GM23338 (cell line): Measurements from ENCODE around the gene HDAC9. TPM values are rescaled to one million over a fixed set of nuclear protein-coding genes. Genes with fewer than 3 reads are reported as not detected.

Experiments
- ATAC-seq: fragments of 200-7000 bp; cut with Tn5 transposase; 3 replicates; pipeline ENCODE4 v1.9.1; 2020
- DNase-seq: peaks from one replicate; pipeline ENCODE4 v3.0.0-alpha.2; 2015; ENCODE audit warnings: low spot score
- H2AFZ ChIP-seq: fragments of 200-600 bp; sonication (generic); 2 replicates; pipeline ENCODE4 v1.8.0; 2016; ENCODE audit warnings: antibody characterized with exemption, mild to moderate bottlenecking, moderate library complexity
- H3F3A ChIP-seq: fragments of 200-600 bp; sonication (generic); replicated peaks from 2 replicates; pipeline ENCODE4 v1.8.0; 2017; ENCODE audit warnings: antibody characterized with exemption, mixed run types, low read depth
- H3K27ac ChIP-seq: fragments of 200-600 bp; sonication (generic); 2 replicates; pipeline ENCODE4 v1.6.1; 2016; ENCODE audit warnings: low read depth
- H3K27me3 ChIP-seq: fragments of 200-600 bp; sonication (generic); 2 replicates; pipeline ENCODE4 v1.8.0; 2016; ENCODE audit warnings: mild to moderate bottlenecking, mixed run types, moderate library complexity; ENCODE audit not compliant: insufficient read depth
- H3K36me3 ChIP-seq: fragments of 200-600 bp; sonication (generic); 2 replicates; pipeline ENCODE4 v1.8.0; 2016; ENCODE audit warnings: mild to moderate bottlenecking; ENCODE audit not compliant: insufficient read depth
- H3K4me1 ChIP-seq: fragments of 200-600 bp; sonication (generic); 2 replicates; pipeline ENCODE4 v1.8.0; 2016; ENCODE audit warnings: mild to moderate bottlenecking, moderate library complexity; ENCODE audit not compliant: insufficient read depth
- H3K4me2 ChIP-seq: fragments of 200-600 bp; sonication (generic); 2 replicates; pipeline ENCODE4 v1.7.1; 2017; ENCODE audit warnings: mixed run types
- H3K4me3 ChIP-seq: fragments of 200-600 bp; sonication (generic); 2 replicates; pipeline ENCODE4 v1.6.1; 2016; ENCODE audit warnings: mixed run types
- H3K79me2 ChIP-seq: fragments of 200-600 bp; sonication (generic); replicated peaks from 2 replicates; pipeline ENCODE4 v1.8.0; 2017; ENCODE audit warnings: mild to moderate bottlenecking; ENCODE audit not compliant: insufficient read depth
- H3K9me2 ChIP-seq: fragments of 200-600 bp; sonication (generic); 2 replicates; pipeline ENCODE4 v1.8.0; 2017; ENCODE audit not compliant: insufficient read depth
- H4K20me1 ChIP-seq: fragments of 200-600 bp; sonication (generic); replicated peaks from 2 replicates; pipeline ENCODE4 v1.8.0; 2017; ENCODE audit warnings: mild to moderate bottlenecking; ENCODE audit not compliant: insufficient read depth
- H3K27ac Mint-ChIP-seq: 2 replicates; pipeline ENCODE4 v1.8.0; 2020; ENCODE audit warnings: inconsistent platforms, mild to moderate bottlenecking, moderate library complexity, mixed read lengths
- H3K27me3 Mint-ChIP-seq: 3 replicates; pipeline ENCODE4 v1.8.0; 2022; ENCODE audit warnings: low read depth, mild to moderate bottlenecking, moderate library complexity, mixed read lengths, inconsistent platforms; ENCODE audit not compliant: insufficient read depth, poor library complexity
- H3K36me3 Mint-ChIP-seq: 3 replicates; pipeline ENCODE4 v1.8.0; 2021; ENCODE audit warnings: low read depth, mild to moderate bottlenecking, inconsistent platforms, moderate library complexity, mixed read lengths
- H3K4me1 Mint-ChIP-seq: 3 replicates; pipeline ENCODE4 v1.8.0; 2020; ENCODE audit warnings: mild to moderate bottlenecking, inconsistent platforms, mixed read lengths
- H3K4me3 Mint-ChIP-seq: 3 replicates; pipeline ENCODE4 v1.8.0; 2021; ENCODE audit warnings: moderate library complexity, mild to moderate bottlenecking, inconsistent platforms, mixed read lengths
- H3K9me3 Mint-ChIP-seq: 3 replicates; pipeline ENCODE4 v1.8.0; 2020; ENCODE audit warnings: moderate library complexity, mild to moderate bottlenecking, inconsistent platforms, mixed read lengths
- CREB1 ChIP-seq: fragments of 250-450 bp; sonication (Bioruptor Pico); IDR thresholded peaks from 2 replicates; pipeline ENCODE4 v1.5.0; 2020; ENCODE audit warnings: low read depth, mild to moderate bottlenecking, moderate library complexity
- EZH2 ChIP-seq: fragments of 200-600 bp; sonication (generic); IDR thresholded peaks from one replicate; pipeline ENCODE4 v1.8.0; 2017; ENCODE audit warnings: antibody characterized with exemption, mild to moderate bottlenecking, low read depth; ENCODE audit not compliant: unreplicated experiment
- EZH2phosphoT487 ChIP-seq: fragments of 200-600 bp; sonication (generic); IDR thresholded peaks from one replicate; pipeline ENCODE4 v1.8.1; 2018; ENCODE audit warnings: antibody characterized with exemption; ENCODE audit not compliant: unreplicated experiment
- NANOG ChIP-seq: IDR thresholded peaks from 2 replicates; pipeline ENCODE4 v1.6.1; 2016; ENCODE audit warnings: antibody characterized with exemption, borderline replicate concordance
- POLR2AphosphoS5 ChIP-seq: IDR thresholded peaks from 2 replicates; pipeline ENCODE4 v1.6.1; 2016; ENCODE audit warnings: antibody characterized with exemption, low read depth
- ZNF331 ChIP-seq: fragments of 250-450 bp; sonication (Bioruptor Pico); IDR thresholded peaks from 2 replicates; pipeline ENCODE4 v1.5.0; 2020; ENCODE audit warnings: low read depth, mild to moderate bottlenecking, moderate library complexity
- ZNF462 ChIP-seq: fragments of 250-450 bp; sonication (Bioruptor Pico); IDR thresholded peaks from 2 replicates; pipeline ENCODE4 v1.5.0; 2020; ENCODE audit warnings: mild to moderate bottlenecking, moderate library complexity
- polyA plus RNA-seq: library from polyadenylated mRNA; unstranded; fragments of >200 nt; fragmentation: Nextera tagmentation; extraction: Ambion mirVana; gene quantifications from 2 replicates; pipeline ENCODE4 v1.2.1, GENCODE V29; 2016
- total RNA-seq: library from RNA; depleted of rRNA; stranded (reverse); fragments of >200 nt; shearing (Covaris generic); gene quantifications from 2 replicates; pipeline ENCODE4 v1.2.3, GENCODE V29; 2014
- TF ChIP-seq, protein P1 (sequence below), 2 experiments: fragments of 200-600 bp in 1 of 2; sonication (generic) in 1 of 2; conservative IDR thresholded peaks; 2 replicates each; pipeline versions ENCODE4 v1.5.1 to v1.6.1; 2016 to 2017; ENCODE audit warnings: antibody characterized with exemption in 2 of 2, low read depth in 2 of 2, mild to moderate bottlenecking in 2 of 2, moderate library complexity in 1 of 2

The HDAC9 gene
- total and polyA plus RNA-seq, 2 experiments from 2014 or later, result 8.3 to 18.5 TPM

DNA sequence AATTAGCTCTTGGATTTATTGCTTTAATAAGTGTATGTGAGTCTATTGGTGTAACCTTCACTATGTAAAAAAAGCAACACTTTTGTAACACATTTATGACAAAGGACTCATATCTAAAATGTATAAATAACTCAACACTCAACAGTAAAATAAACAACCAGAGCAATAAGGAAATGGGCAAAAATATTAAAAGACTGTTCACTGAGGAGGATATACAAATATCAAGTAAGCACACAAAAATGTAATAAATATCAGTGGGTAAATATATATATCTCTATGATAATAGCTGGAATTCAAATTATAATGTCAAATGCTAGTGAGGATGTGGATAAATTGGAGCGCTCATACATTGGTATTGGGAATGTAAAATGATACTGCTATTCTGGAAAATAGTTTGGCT is 53.0 kb downstream of the HDAC9 start (continued):
- TF ChIP-seq ZNF462 (no peak), EZH2phosphoT487 (no peak), POLR2AphosphoS5 (no peak), EZH2 (no peak)

DNA sequence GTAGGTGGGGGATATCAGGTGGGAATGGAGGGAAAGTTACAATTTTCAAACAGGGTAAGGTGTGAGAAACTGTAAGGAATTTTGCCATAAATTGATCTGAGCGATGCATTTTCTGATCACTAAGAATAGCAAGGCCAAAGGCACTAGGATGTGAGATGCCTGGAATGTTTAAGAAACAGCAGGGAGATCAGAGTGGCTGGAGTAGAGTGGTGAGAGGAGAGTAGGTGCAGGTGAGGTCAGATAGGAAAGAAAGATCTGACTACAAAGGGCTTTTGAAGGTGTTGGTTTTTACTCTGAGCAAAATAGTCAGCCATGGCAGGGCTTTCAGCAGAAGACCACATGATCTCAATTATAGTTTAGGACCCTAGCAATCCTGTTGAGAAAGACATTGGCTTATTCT is 55.0 kb downstream of the HDAC9 start:
- Mint-ChIP-seq H3K4me1 (peaks cover 20% of the 10 kb centered on the region), H3K9me3 (no peaks in the 10 kb centered on the region), H3K27me3 (no peaks in the 10 kb centered on the region), H3K36me3 (no peaks in the 10 kb centered on the region), H3K27ac (peak overlapping the region; percentile 30; the same call in 1 of the 2 replicates), H3K4me3 (no peak overlapping the region)
- no peak overlapping the region for H2AFZ ChIP-seq
- H3K4me3 ChIP-seq, result no peak overlapping the region
- H3F3A ChIP-seq, result no peaks in the 10 kb centered on the region
- no peaks in the 10 kb centered on the region for H3K79me2 ChIP-seq
- ATAC-seq (peak; percentile 90), DNase-seq (peak; percentile 37)
- H3K4me1 ChIP-seq, result peaks cover 5% of the 10 kb centered on the region; the same call in 1 of the 2 replicates
- H4K20me1 ChIP-seq, result no peaks in the 10 kb centered on the region
- H3K27ac ChIP-seq, result no peak overlapping the region
- no peaks in the 10 kb centered on the region for H3K27me3 ChIP-seq
- H3K4me2 ChIP-seq, result no peak overlapping the region
- H3K9me2 ChIP-seq, result no peaks in the 10 kb centered on the region
- H3K36me3 ChIP-seq, result no peaks in the 10 kb centered on the region
- TF ChIP-seq EZH2 (no peak), NANOG (no peak), CREB1 (CRISPR knock-in tag) (no peak), ZNF462 (peak; percentile 92), ZNF331 (CRISPR knock-in tag) (no peak)
- TF ChIP-seq, protein P1, sequence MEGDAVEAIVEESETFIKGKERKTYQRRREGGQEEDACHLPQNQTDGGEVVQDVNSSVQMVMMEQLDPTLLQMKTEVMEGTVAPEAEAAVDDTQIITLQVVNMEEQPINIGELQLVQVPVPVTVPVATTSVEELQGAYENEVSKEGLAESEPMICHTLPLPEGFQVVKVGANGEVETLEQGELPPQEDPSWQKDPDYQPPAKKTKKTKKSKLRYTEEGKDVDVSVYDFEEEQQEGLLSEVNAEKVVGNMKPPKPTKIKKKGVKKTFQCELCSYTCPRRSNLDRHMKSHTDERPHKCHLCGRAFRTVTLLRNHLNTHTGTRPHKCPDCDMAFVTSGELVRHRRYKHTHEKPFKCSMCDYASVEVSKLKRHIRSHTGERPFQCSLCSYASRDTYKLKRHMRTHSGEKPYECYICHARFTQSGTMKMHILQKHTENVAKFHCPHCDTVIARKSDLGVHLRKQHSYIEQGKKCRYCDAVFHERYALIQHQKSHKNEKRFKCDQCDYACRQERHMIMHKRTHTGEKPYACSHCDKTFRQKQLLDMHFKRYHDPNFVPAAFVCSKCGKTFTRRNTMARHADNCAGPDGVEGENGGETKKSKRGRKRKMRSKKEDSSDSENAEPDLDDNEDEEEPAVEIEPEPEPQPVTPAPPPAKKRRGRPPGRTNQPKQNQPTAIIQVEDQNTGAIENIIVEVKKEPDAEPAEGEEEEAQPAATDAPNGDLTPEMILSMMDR (conservative IDR thresholded peaks at IDR 0.05; ENCODE audit: low read depth in 2 of 2), result no peak
